ENCODE results near the gene CRYGA.
"Not testable (repeated sequence)": the region's sequence is repeated elsewhere in the genome, so short reads cannot be mapped to it uniquely, and the experiment has no call there.

The CRYGA gene

GRCh38 chr2:208129744-208130711, 33.4 kb downstream of the CRYGA start, which contains the start of gene CRYGC:
Gene CRYGC, minus strand, starts transcription at chr2:208129828. Its CDS starts 36 bp downstream, at chr2:208129792.
- Histone ChIP-seq H4K20me1 (ENCODE audit: insufficient read depth, low read length) (no peaks in the 10 kb centered on the region), H3K27me3 (ENCODE audit: low read depth, low read length) (no peaks in the 10 kb centered on the region), H3K36me3 (replicated peaks; ENCODE audit: low read depth, low read length) (no peaks in the 10 kb centered on the region), H2AFZ (ENCODE audit: low read depth, low read length) (no peak within 1 kb of the TSS), H3K4me3 (ENCODE audit: low read length) (no peak within 1 kb of the TSS), H3K9ac (ENCODE audit: low read length) (no peak within 1 kb of the TSS), H3K4me2 (ENCODE audit: low read length) (no peak within 1 kb of the TSS), H3K4me1 (ENCODE audit: low read length) (no peaks in the 10 kb centered on the region), H3K9me3 (ENCODE audit: insufficient read depth, low read length) (no peaks in the 10 kb centered on the region), H3K79me2 (ENCODE audit: low read length) (no peaks in the 10 kb centered on the region), H3K27ac (ENCODE audit: low read length) (no peak within 1 kb of the TSS)
- TF ChIP-seq EZH2phosphoT487 (IDR thresholded peaks at IDR 0.05; ENCODE audit: low read depth) (no peak), CTCF (IDR thresholded peaks at IDR 0.05; ENCODE audit: low read depth, low read length) (no peak)

GRCh38 chr2:208128136-208128535, 35.3 kb downstream of the CRYGA start:
- no peak overlapping the region for H3K27ac ChIP-seq (ENCODE audit: low read length)
- no peaks in the 10 kb centered on the region for H4K20me1 ChIP-seq (ENCODE audit: insufficient read depth, low read length)
- H3K36me3 ChIP-seq (replicated peaks; ENCODE audit: low read depth, low read length): no peaks in the 10 kb centered on the region
- H3K79me2 ChIP-seq (ENCODE audit: low read length): no peaks in the 10 kb centered on the region
- H2AFZ ChIP-seq (ENCODE audit: low read depth, low read length): no peak overlapping the region
- no peak overlapping the region for H3K9ac ChIP-seq (ENCODE audit: low read length)
- H3K4me2 ChIP-seq (ENCODE audit: low read length): no peak overlapping the region
- no peaks in the 10 kb centered on the region for H3K9me3 ChIP-seq (ENCODE audit: insufficient read depth, low read length)
- TF ChIP-seq CTCF (IDR thresholded peaks at IDR 0.05; ENCODE audit: low read depth, low read length) (no peak), EZH2phosphoT487 (IDR thresholded peaks at IDR 0.05; ENCODE audit: low read depth) (no peak)
- no peak overlapping the region for H3K4me3 ChIP-seq (ENCODE audit: low read length)
- no peaks in the 10 kb centered on the region for H3K27me3 ChIP-seq (ENCODE audit: low read depth, low read length)
- no peaks in the 10 kb centered on the region for H3K4me1 ChIP-seq (ENCODE audit: low read length)

- no peak overlapping the region for H3K4me2 ChIP-seq (ENCODE audit: low read length)
- no peaks in the 10 kb centered on the region for H3K4me1 ChIP-seq (ENCODE audit: low read length)
- TF ChIP-seq CTCF (IDR thresholded peaks at IDR 0.05; ENCODE audit: low read depth, low read length) (no peak), EZH2phosphoT487 (IDR thresholded peaks at IDR 0.05; ENCODE audit: low read depth) (no peak)
- no peaks in the 10 kb centered on the region for H3K36me3 ChIP-seq (replicated peaks; ENCODE audit: low read depth, low read length)
- no peak overlapping the region for H3K27ac ChIP-seq (ENCODE audit: low read length)
- no peaks in the 10 kb centered on the region for H3K9me3 ChIP-seq (ENCODE audit: insufficient read depth, low read length)
- H2AFZ ChIP-seq (ENCODE audit: low read depth, low read length): no peak overlapping the region
- H3K4me3 ChIP-seq (ENCODE audit: low read length): no peak overlapping the region
- no peaks in the 10 kb centered on the region for H4K20me1 ChIP-seq (ENCODE audit: insufficient read depth, low read length)
- H3K79me2 ChIP-seq (ENCODE audit: low read length): no peaks in the 10 kb centered on the region
- H3K27me3 ChIP-seq (ENCODE audit: low read depth, low read length): no peaks in the 10 kb centered on the region
- no peak overlapping the region for H3K9ac ChIP-seq (ENCODE audit: low read length)
Observed at GRCh38 chr2:208127090-208127489, 36.3 kb downstream of the CRYGA start.

DNA sequence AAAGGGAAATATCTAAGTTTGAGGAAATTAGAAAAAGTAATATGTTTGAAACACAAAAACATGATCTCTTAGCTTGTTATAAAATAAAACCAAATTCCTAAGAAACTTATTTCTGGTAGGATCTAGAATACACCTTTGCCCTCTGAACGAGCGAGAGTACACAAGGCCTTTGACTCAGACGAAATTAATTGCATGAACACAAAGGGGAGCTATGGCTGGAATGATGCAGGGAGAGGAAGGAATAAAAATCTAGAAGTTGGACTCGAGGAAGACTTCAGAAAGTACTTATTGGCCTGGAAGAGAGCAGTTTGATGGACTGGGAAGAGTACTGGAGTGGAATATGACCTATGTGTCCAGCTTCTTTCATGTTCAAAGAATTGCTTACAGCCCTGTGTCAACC, 38.1 kb downstream of the CRYGA start:
- Histone ChIP-seq H3K79me2 (ENCODE audit: low read length) (no peaks in the 10 kb centered on the region), H3K27ac (ENCODE audit: low read length) (no peak overlapping the region), H3K4me2 (ENCODE audit: low read length) (no peak overlapping the region), H4K20me1 (ENCODE audit: insufficient read depth, low read length) (no peaks in the 10 kb centered on the region), H3K4me3 (ENCODE audit: low read length) (no peak overlapping the region), H2AFZ (ENCODE audit: low read depth, low read length) (no peak overlapping the region), H3K9me3 (ENCODE audit: insufficient read depth, low read length) (no peaks in the 10 kb centered on the region), H3K36me3 (replicated peaks; ENCODE audit: low read depth, low read length) (no peaks in the 10 kb centered on the region), H3K9ac (ENCODE audit: low read length) (no peak overlapping the region), H3K4me1 (ENCODE audit: low read length) (no peaks in the 10 kb centered on the region), H3K27me3 (ENCODE audit: low read depth, low read length) (no peaks in the 10 kb centered on the region)
- TF ChIP-seq CTCF (IDR thresholded peaks at IDR 0.05; ENCODE audit: low read depth, low read length) (no peak), EZH2phosphoT487 (IDR thresholded peaks at IDR 0.05; ENCODE audit: low read depth) (no peak)

- not testable (repeated sequence) for H4K20me1 ChIP-seq (ENCODE audit: insufficient read depth, low read length); H3K36me3 ChIP-seq (replicated peaks; ENCODE audit: low read depth, low read length); H2AFZ ChIP-seq (ENCODE audit: low read depth, low read length); H3K27me3 ChIP-seq (ENCODE audit: low read depth, low read length); H3K9me3 ChIP-seq (ENCODE audit: insufficient read depth, low read length); H3K27ac ChIP-seq (ENCODE audit: low read length); H3K79me2 ChIP-seq (ENCODE audit: low read length); H3K9ac ChIP-seq (ENCODE audit: low read length); H3K4me1 ChIP-seq (ENCODE audit: low read length); H3K4me3 ChIP-seq (ENCODE audit: low read length); H3K4me2 ChIP-seq (ENCODE audit: low read length)
Observed at GRCh38 chr2:208124013-208124715, 39.2 kb downstream of the CRYGA start, which contains the start of gene CRYGD. Gene CRYGD, minus strand, starts transcription at chr2:208124524. Its CDS starts 51 bp downstream, at chr2:208124473.

Measured in OCI-LY3 (cell line).